Subcutaneous abdominal adipose tissue (tissue), 5 donors: Measurements from ENCODE around the gene MEIS2.

Source experiments
- H3K27ac ChIP-seq: one replicate; pipeline ENCODE4 v1.7.0; 2013; ENCODE audit warnings: low read depth, mild to moderate bottlenecking, inconsistent platforms, low read length, moderate library complexity
- H3K27me3 ChIP-seq, 5 donors: one replicate each; pipeline ENCODE4 v1.7.0; 2013; ENCODE audit warnings: low read length in 5 of 5, inconsistent platforms in 1 of 5; ENCODE audit not compliant: control insufficient read depth in 5 of 5, insufficient read depth in 4 of 5
- H3K36me3 ChIP-seq, 5 donors: one replicate each; pipeline ENCODE4 v1.7.0; 2013; ENCODE audit warnings: low read length in 5 of 5; ENCODE audit not compliant: control insufficient read depth in 5 of 5, insufficient read depth in 5 of 5
- H3K4me1 ChIP-seq, 5 donors: one replicate each; pipeline ENCODE4 v1.7.0; 2013; ENCODE audit warnings: low read length in 5 of 5, mild to moderate bottlenecking in 3 of 5, moderate library complexity in 1 of 5; ENCODE audit not compliant: control insufficient read depth in 5 of 5, insufficient read depth in 5 of 5
- H3K4me3 ChIP-seq, 5 donors: one replicate each; pipeline ENCODE4 v1.7.0; 2013; ENCODE audit warnings: low read length in 5 of 5, low read depth in 1 of 5
- H3K9ac ChIP-seq, 5 donors: one replicate each; pipeline ENCODE4 v1.7.0; 2013; ENCODE audit warnings: low read length in 5 of 5, mild to moderate bottlenecking in 4 of 5, moderate library complexity in 3 of 5
- H3K9me3 ChIP-seq, 5 donors: one replicate each; pipeline ENCODE4 v1.7.0; 2013; ENCODE audit warnings: low read length in 5 of 5; ENCODE audit not compliant: control insufficient read depth in 5 of 5
- donor health status: healthy.
- donor health status: healthy.
- donor health status: healthy.
- donor health status: healthy.
- donor health status: healthy.

Gene MEIS2

GRCh38 chr15:37115538-37115937 lies 15.2 kb upstream of the MEIS2 start:
- H3K36me3 ChIP-seq: no peaks in the 10 kb centered on the region
- no peak overlapping the region for H3K9ac ChIP-seq
- peaks cover 0 to 7% (median 7%) of the 10 kb centered on the region in 5 donors for H3K4me1 ChIP-seq
- H3K27ac ChIP-seq: no peak overlapping the region
- no peaks in the 10 kb centered on the region for H3K9me3 ChIP-seq
- peaks cover 0 to 16% (median 6%) of the 10 kb centered on the region in 5 donors for H3K27me3 ChIP-seq
- H3K4me3 ChIP-seq: no peak overlapping the region

- no peaks in the 10 kb centered on the region for H3K9me3 ChIP-seq
- no peak overlapping the region for H3K9ac ChIP-seq
- no peak overlapping the region for H3K27ac ChIP-seq
- no peaks in the 10 kb centered on the region for H3K36me3 ChIP-seq
- H3K27me3 ChIP-seq: peaks cover 4 to 28% (median 19%) of the 10 kb centered on the region in 5 donors
- peaks cover 0 to 15% (median 13%) of the 10 kb centered on the region in 5 donors for H3K4me1 ChIP-seq
- no peak overlapping the region for H3K4me3 ChIP-seq
These were observed 12.8 kb upstream of the MEIS2 start for GRCh38 chr15:37112971-37113670.

- no peak overlapping the region for H3K27ac ChIP-seq
- no peak overlapping the region for H3K4me3 ChIP-seq
- peaks cover 0 to 15% (median 13%) of the 10 kb centered on the region in 5 donors for H3K4me1 ChIP-seq
- no peaks in the 10 kb centered on the region for H3K9me3 ChIP-seq
- H3K36me3 ChIP-seq: no peaks in the 10 kb centered on the region
- H3K9ac ChIP-seq: no peak overlapping the region
- H3K27me3 ChIP-seq: peaks cover 5 to 37% (median 27%) of the 10 kb centered on the region in 5 donors
These were observed 11.8 kb upstream of the MEIS2 start for GRCh38 chr15:37112171-37112570.

- H3K4me1 ChIP-seq: peaks cover 0 to 19% (median 15%) of the 10 kb centered on the region in 5 donors
- no peak overlapping the region for H3K27ac ChIP-seq
- H3K36me3 ChIP-seq: no peaks in the 10 kb centered on the region
- peak overlapping the region in 1 of 5 donors; percentile 75 for H3K9ac ChIP-seq
- no peaks in the 10 kb centered on the region for H3K9me3 ChIP-seq
- peaks cover 6 to 42% (median 33%) of the 10 kb centered on the region in 5 donors for H3K27me3 ChIP-seq
- peak overlapping the region in 3 of 5 donors; percentile 57 to 71 (median 63) for H3K4me3 ChIP-seq
These were observed 11.0 kb upstream of the MEIS2 start for GRCh38 chr15:37111427-37111717.

- H3K27me3 ChIP-seq: peaks cover 6 to 48% (median 36%) of the 10 kb centered on the region in 5 donors
- H3K4me3 ChIP-seq: peak overlapping the region; percentile 57 to 71 (median 65)
- no peaks in the 10 kb centered on the region for H3K9me3 ChIP-seq
- peak overlapping the region in 1 of 5 donors; percentile 75 for H3K9ac ChIP-seq
- H3K36me3 ChIP-seq: no peaks in the 10 kb centered on the region
- H3K4me1 ChIP-seq: peaks cover 0 to 19% (median 15%) of the 10 kb centered on the region in 5 donors
- H3K27ac ChIP-seq: no peak overlapping the region
These were observed 9.7 kb upstream of the MEIS2 start for GRCh38 chr15:37109872-37110572.

GRCh38 chr15:37109168-37109871 lies 9.0 kb upstream of the MEIS2 start:
- H3K27ac ChIP-seq: no peak overlapping the region
- H3K4me1 ChIP-seq: peaks cover 0 to 19% (median 15%) of the 10 kb centered on the region in 5 donors
- H3K9ac ChIP-seq: no peak overlapping the region
- no peaks in the 10 kb centered on the region for H3K36me3 ChIP-seq
- H3K27me3 ChIP-seq: peaks cover 6 to 52% (median 38%) of the 10 kb centered on the region in 5 donors
- no peaks in the 10 kb centered on the region for H3K9me3 ChIP-seq
- no peak overlapping the region for H3K4me3 ChIP-seq

- Histone ChIP-seq H3K4me1 (peaks cover 0 to 19% (median 17%) of the 10 kb centered on the region in 5 donors), H3K9me3 (no peaks in the 10 kb centered on the region), H3K4me3 (no peak overlapping the region), H3K9ac (no peak overlapping the region), H3K27me3 (peaks cover 6 to 57% (median 40%) of the 10 kb centered on the region in 5 donors), H3K36me3 (no peaks in the 10 kb centered on the region), H3K27ac (no peak overlapping the region)
These were observed 8.2 kb upstream of the MEIS2 start for GRCh38 chr15:37108381-37109167.

GRCh38 chr15:37107744-37108380 lies 7.5 kb upstream of the MEIS2 start:
- H3K4me3 ChIP-seq: no peak overlapping the region
- H3K4me1 ChIP-seq: peaks cover 0 to 21% (median 19%) of the 10 kb centered on the region in 5 donors
- no peak overlapping the region for H3K27ac ChIP-seq
- H3K36me3 ChIP-seq: no peaks in the 10 kb centered on the region
- H3K27me3 ChIP-seq: peaks cover 6 to 62% (median 35%) of the 10 kb centered on the region in 5 donors
- no peak overlapping the region for H3K9ac ChIP-seq
- no peaks in the 10 kb centered on the region for H3K9me3 ChIP-seq

GRCh38 chr15:37107071-37107743 lies 6.9 kb upstream of the MEIS2 start:
- no peak overlapping the region for H3K9ac ChIP-seq

More at GRCh38 chr15:37107071-37107743, 6.9 kb upstream of the MEIS2 start:
- no peak overlapping the region for H3K4me3 ChIP-seq
- H3K9me3 ChIP-seq: no peaks in the 10 kb centered on the region
- H3K27me3 ChIP-seq: peaks cover 6 to 62% (median 33%) of the 10 kb centered on the region in 5 donors
- no peaks in the 10 kb centered on the region for H3K36me3 ChIP-seq
- H3K27ac ChIP-seq: no peak overlapping the region
- H3K4me1 ChIP-seq: peaks cover 0 to 28% (median 22%) of the 10 kb centered on the region in 5 donors
